AG08396 (cell line): ENCODE results near the gene SMAD3.

Source experiments
- DNase-seq: peaks from one replicate; pipeline ENCODE4 v3.0.0; 2012; ENCODE audit warnings: low spot score, mixed read lengths

The SMAD3 gene

GRCh38 chr15:67184208-67184925 lies 119.0 kb downstream of the SMAD3 start:
- no peak for DNase-seq

GRCh38 chr15:67185051-67185450 lies 119.6 kb downstream of the SMAD3 start:
- no peak for DNase-seq

DNA sequence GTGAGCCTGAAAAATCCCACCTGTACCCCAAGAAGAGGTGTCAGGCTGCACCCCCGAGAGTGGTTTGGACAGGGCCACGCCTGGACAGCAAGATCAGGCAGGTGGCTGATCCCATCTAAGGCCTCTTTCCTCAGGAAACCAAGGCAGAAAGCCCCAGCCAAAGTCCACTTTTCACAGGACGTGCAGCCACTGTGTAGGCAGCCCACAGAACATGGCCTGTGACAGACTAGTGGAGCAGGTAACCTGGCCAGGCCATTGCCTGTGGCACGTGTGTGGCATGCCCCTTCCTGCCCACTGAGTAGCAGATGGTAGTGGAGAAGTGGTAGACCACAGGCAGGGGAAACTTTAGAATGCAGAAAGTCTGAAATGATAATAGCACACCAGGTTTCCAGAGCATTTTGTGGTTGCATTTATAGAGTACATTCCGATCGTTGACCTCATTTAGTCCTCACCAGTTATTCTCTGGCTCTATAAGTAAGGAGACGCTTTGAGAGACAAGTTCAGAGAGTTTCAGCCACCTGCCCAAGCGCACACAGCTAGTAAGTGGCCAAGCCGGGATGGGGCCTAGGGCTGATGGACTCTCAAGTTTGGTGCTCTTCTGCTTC lies 120.3 kb downstream of the SMAD3 start:
- no peak for DNase-seq

- no peak for DNase-seq
These were observed 120.8 kb downstream of the SMAD3 start for GRCh38 chr15:67186226-67186649.

- peak; percentile 1 for DNase-seq
These were observed 121.3 kb downstream of the SMAD3 start for GRCh38 chr15:67186688-67187087.

DNA sequence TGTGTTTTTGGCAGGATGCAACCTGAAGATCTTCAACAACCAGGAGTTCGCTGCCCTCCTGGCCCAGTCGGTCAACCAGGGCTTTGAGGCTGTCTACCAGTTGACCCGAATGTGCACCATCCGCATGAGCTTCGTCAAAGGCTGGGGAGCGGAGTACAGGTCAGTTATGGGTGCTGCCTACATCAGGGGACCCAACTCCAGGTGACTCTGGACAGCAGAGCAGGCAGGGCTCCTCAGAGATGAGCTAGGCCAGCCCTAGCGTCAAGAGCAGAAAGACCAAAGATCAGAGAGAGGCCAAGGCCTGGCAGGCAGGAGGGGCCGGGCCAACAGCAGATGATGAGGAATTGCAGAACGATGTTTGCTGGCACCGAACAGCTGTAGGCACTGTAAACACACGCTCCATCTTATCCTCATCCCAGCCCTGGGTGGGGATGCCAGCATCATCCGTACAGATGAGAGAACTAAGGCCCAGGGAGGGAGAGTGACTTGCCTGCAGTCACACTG lies 122.0 kb downstream of the SMAD3 start:
- peak; percentile 17 for DNase-seq

- peak; percentile 55 for DNase-seq
These were observed 123.3 kb downstream of the SMAD3 start for GRCh38 chr15:67188551-67189218.

DNA sequence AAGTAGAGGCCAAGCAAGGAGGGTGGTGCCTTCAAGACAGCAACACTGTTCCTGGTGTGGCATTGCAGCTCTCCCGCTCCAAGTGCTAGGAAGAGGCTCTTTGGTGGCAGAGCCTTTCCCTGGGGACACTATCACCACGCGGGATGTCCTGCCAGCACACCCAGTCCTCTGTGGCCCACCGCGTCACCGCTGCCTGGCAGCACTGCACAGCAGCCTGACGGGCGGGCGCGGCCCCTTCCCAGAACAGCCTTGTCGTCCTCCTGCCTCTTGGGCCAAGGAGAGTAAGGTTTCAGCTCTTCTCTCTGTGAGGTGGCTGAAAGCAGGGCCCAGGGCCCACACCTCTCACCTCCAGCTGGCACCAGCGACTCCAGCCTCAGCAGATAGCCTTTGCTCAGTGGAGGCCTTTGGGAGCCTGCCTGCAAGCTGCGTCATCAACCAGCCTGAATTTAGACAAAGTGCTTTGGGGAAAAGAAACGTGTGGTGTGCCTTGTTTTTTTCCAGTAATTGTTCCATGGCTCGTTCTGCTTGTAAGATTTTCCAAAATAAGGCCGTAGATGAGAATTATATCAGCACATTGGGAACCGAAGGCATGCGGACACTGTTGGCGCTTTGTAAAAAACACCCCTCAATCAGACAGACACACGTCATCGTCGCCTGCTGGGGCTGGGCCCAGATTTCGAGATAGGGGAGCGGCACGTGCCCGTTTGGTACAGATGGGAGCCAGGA lies 124.1 kb downstream of the SMAD3 start:
- DNase-seq: peak; percentile 3

- no peak for DNase-seq
These were observed 124.9 kb downstream of the SMAD3 start for GRCh38 chr15:67190326-67190725.

DNA sequence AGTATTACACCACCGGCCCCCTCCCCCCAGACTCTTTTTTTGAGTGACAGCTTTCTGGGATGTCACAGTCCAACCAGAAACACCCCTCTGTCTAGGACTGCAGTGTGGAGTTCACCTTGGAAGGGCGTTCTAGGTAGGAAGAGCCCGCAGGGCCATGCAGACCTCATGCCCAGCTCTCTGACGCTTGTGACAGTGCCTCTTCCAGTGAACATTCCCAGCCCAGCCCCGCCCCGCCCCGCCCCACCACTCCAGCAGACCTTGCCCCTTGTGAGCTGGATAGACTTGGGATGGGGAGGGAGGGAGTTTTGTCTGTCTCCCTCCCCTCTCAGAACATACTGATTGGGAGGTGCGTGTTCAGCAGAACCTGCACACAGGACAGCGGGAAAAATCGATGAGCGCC lies 125.4 kb downstream of the SMAD3 start:
- no peak for DNase-seq

- DNase-seq: no peak
These were observed 126.9 kb downstream of the SMAD3 start for GRCh38 chr15:67192185-67192820.

DNA sequence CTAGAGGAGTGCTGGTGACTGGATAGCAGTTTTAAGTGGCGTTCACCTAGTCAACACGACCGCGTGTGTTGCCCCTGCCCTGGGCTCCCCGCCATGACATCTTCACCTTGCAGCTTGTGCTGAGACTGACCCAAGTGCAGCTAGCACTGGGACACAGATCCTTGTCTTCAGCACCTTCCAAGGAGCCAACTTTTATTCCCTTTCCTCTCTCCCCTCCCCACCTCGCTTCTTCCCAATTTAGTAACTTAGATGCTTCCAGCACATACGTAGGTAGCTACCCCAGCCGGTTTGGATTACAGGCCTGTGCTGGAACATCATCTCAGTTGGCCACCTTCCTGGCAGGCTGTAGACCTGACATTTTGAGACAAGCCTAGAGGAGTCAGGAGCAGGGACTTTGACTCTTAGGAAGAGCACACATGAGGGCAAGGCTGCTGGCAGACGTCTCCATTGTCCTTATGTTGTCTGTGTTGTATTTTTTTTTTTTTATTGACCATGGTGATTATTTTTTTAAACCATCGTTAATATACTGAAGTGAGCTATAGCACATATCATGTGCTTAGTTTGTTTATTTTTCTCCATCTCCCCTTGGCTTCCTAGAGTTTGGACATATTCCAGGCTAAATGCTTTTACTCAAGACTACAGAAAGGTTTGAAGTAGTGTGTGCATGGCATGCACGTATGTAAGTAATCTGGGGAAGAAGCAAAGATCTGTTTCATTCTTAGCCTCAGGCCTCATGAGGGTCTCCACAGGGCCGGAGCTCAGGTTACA lies 128.0 kb downstream of the SMAD3 start:
- no peak for DNase-seq

- DNase-seq: no peak
These were observed 129.0 kb downstream of the SMAD3 start for GRCh38 chr15:67194171-67195114.

DNA sequence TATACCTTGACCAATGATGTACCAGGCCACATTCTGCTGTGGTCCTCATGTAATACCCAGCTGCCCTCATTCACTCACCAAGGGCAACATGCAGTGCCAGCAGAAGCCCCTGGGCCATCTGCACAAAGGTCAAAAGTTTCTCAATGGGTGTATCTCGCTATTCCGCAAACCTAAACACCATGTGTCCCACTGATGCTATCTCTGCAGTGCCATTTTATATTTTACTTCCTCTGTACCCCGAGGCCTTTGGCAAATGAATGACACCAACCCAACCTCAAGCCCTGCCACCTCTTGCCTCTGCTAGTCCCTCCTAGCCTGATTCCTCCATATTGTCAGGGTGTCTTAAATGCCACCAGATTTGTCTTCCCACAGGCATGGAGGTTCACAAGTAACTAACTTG lies 129.9 kb downstream of the SMAD3 start:
- no peak for DNase-seq

DNA sequence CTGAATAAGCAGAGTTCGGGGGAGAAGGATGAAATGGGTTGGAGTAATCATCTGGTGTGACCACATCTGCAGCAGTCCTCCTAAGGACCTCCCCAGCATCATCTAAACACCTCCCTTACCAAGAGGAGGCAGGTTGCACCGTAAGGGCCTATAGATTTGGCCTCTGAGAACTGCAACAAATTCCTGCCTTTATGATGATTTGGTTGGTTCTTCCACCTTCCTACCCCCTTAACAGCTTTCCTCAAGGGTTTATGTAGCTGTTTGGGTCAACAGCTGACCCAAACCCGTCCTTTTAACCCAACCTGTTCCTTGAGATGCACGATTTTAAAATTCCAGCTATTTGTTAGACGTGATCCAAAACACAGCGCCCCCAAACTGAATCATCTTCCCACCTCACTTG lies 130.8 kb downstream of the SMAD3 start:
- DNase-seq: peak; percentile 2

- DNase-seq: peak; percentile 68
These were observed 131.4 kb downstream of the SMAD3 start for GRCh38 chr15:67196672-67197363.

- DNase-seq: no peak
These were observed 131.9 kb downstream of the SMAD3 start for GRCh38 chr15:67197364-67197695.

GRCh38 chr15:67198157-67198754 lies 132.9 kb downstream of the SMAD3 start:
- DNase-seq: no peak

- DNase-seq: no peak
These were observed 134.0 kb downstream of the SMAD3 start for GRCh38 chr15:67199391-67199790.
